Prostate gland (tissue), 2 donors: ENCODE results near the gene EGR1.

Experiments
- CTCF ChIP-seq, 4 experiments: fragments of 200-600 bp in 2 of 4; fragments of 450-650 bp in 2 of 4; sonication (generic) in 2 of 4; IDR thresholded peaks; 1 replicate in 3 of 4; 2 replicates in 1 of 4; pipeline ENCODE4 v1.5.1; 2016 to 2019; ENCODE audit warnings: antibody characterized with exemption in 4 of 4, mild to moderate bottlenecking in 2 of 4, moderate library complexity in 2 of 4
- POLR2A ChIP-seq: fragments of 450-650 bp; IDR thresholded peaks from one replicate; pipeline ENCODE4 v1.6.1; 2016; ENCODE audit warnings: antibody characterized with exemption, mild to moderate bottlenecking

- TF ChIP-seq CTCF (IDR thresholded peaks at IDR 0.05) (no peak), POLR2A (no peak)
Measured at GRCh38 chr5:138457531-138458275, 7.6 kb upstream of the EGR1 start.
